Stimulated activated CD8-positive, alpha-beta memory T cell treated with anti-CD3 and anti-CD28 coated beads, Interleukin-4, amount 100 ng/mL, for 1 hour (primary cell): Measurements from ENCODE around the gene SFMBT2.

Experiments used
- DNase-seq, 2 donors: peaks; one replicate each; pipeline ENCODE4 v3.0.0-alpha.2; 2020; ENCODE audit warnings: low read depth in 2 of 2, low spot score in 1 of 2

Gene SFMBT2

GRCh38 chr10:7157091-7157490 is 253.7 kb downstream of the SFMBT2 start:
- DNase-seq, result no peak

- no peak for DNase-seq
Observed at GRCh38 chr10:7153750-7154149, 257.1 kb downstream of the SFMBT2 start.

GRCh38 chr10:7152982-7153381 is 257.9 kb downstream of the SFMBT2 start:
- DNase-seq, result no peak

- DNase-seq, result no peak
Observed at GRCh38 chr10:7152341-7152740, 258.5 kb downstream of the SFMBT2 start.

GRCh38 chr10:7151538-7151937 is 259.3 kb downstream of the SFMBT2 start:
- DNase-seq, result no peak

GRCh38 chr10:7150349-7150748 is 260.5 kb downstream of the SFMBT2 start:
- DNase-seq, result no peak

GRCh38 chr10:7146189-7146588 is 264.6 kb downstream of the SFMBT2 start:
- no peak for DNase-seq

GRCh38 chr10:7136016-7136415 is 274.8 kb downstream of the SFMBT2 start:
- no peak for DNase-seq

GRCh38 chr10:7135188-7135587 is 275.6 kb downstream of the SFMBT2 start:
- DNase-seq, result no peak

GRCh38 chr10:7134448-7134847 is 276.4 kb downstream of the SFMBT2 start:
- no peak for DNase-seq

GRCh38 chr10:7133958-7134357 is 276.9 kb downstream of the SFMBT2 start:
- DNase-seq, result no peak

- no peak for DNase-seq
Observed at GRCh38 chr10:7133278-7133677, 277.6 kb downstream of the SFMBT2 start.

GRCh38 chr10:7130191-7130911 is 280.5 kb downstream of the SFMBT2 start:
- DNase-seq, result no peak

- DNase-seq, result no peak
Observed at GRCh38 chr10:7123774-7124173, 287.1 kb downstream of the SFMBT2 start.

GRCh38 chr10:7122561-7122960 is 288.3 kb downstream of the SFMBT2 start:
- DNase-seq, result no peak

GRCh38 chr10:7121154-7121797 is 289.6 kb downstream of the SFMBT2 start:
- DNase-seq, result peak; percentile 13 to 47

GRCh38 chr10:7119325-7120015 is 291.4 kb downstream of the SFMBT2 start:
- no peak for DNase-seq

- no peak for DNase-seq
Observed at GRCh38 chr10:7117806-7118674, 292.8 kb downstream of the SFMBT2 start.

- no peak for DNase-seq
Observed at GRCh38 chr10:7117177-7117799, 293.5 kb downstream of the SFMBT2 start.

GRCh38 chr10:7111561-7111960 is 299.3 kb downstream of the SFMBT2 start:
- DNase-seq, result no peak

GRCh38 chr10:7111089-7111488 is 299.7 kb downstream of the SFMBT2 start:
- no peak for DNase-seq
